GM12873 (cell line): ENCODE data around the gene DCLK2.

ENCODE experiments used
- TF ChIP-seq, protein P1 (sequence below): IDR thresholded peaks from 2 replicates; pipeline ENCODE4 v1.5.1; 2012; ENCODE audit warnings: low read depth, mild to moderate bottlenecking, moderate library complexity, low read length, control low read depth; ENCODE audit not compliant: insufficient read depth; ENCODE audit errors: missing control alignments

Gene DCLK2

DNA sequence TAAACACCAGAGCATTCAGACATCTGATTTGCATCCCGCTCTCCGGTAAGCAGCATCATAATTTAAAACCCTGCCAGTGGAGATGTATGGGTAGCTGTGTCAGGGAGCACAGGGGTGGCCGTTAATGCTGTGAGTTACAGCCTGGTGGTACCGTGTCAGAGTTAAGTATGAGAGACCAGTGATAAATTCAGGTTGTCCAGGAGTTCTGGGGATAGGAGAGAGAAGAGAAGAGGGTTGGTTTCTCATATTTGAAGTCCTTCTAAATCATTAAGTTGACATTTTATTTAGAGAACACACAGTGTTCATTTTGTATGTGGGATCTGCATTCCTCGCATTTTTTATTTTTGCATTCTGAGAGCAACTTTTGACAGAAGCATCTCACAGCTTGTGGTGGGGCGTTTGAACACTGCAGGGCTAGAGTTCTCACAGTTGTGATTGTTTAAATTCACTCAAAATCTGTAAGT, 157.6 kb downstream of the DCLK2 start:
- TF ChIP-seq, protein P1, sequence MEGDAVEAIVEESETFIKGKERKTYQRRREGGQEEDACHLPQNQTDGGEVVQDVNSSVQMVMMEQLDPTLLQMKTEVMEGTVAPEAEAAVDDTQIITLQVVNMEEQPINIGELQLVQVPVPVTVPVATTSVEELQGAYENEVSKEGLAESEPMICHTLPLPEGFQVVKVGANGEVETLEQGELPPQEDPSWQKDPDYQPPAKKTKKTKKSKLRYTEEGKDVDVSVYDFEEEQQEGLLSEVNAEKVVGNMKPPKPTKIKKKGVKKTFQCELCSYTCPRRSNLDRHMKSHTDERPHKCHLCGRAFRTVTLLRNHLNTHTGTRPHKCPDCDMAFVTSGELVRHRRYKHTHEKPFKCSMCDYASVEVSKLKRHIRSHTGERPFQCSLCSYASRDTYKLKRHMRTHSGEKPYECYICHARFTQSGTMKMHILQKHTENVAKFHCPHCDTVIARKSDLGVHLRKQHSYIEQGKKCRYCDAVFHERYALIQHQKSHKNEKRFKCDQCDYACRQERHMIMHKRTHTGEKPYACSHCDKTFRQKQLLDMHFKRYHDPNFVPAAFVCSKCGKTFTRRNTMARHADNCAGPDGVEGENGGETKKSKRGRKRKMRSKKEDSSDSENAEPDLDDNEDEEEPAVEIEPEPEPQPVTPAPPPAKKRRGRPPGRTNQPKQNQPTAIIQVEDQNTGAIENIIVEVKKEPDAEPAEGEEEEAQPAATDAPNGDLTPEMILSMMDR: no peak

DNA sequence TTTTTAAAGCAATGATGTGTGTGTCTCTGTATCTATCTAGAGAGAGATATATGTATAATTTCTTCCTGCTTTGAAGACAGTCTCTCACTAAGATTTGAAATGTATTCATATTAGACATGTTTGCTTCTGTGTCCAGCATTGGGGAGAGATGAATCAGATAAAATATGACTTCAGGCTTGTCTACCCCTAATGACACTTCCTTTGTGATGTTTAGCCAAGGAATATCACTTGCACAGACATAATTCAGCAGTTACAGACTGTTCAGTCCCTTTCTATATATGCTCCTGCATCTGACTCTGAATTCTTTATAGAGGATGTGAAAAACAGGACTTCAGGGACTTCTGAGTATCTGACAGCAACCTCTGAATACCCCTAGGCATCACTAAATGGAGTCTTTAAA, 158.4 kb downstream of the DCLK2 start:
- TF ChIP-seq, protein P1: no peak

DNA sequence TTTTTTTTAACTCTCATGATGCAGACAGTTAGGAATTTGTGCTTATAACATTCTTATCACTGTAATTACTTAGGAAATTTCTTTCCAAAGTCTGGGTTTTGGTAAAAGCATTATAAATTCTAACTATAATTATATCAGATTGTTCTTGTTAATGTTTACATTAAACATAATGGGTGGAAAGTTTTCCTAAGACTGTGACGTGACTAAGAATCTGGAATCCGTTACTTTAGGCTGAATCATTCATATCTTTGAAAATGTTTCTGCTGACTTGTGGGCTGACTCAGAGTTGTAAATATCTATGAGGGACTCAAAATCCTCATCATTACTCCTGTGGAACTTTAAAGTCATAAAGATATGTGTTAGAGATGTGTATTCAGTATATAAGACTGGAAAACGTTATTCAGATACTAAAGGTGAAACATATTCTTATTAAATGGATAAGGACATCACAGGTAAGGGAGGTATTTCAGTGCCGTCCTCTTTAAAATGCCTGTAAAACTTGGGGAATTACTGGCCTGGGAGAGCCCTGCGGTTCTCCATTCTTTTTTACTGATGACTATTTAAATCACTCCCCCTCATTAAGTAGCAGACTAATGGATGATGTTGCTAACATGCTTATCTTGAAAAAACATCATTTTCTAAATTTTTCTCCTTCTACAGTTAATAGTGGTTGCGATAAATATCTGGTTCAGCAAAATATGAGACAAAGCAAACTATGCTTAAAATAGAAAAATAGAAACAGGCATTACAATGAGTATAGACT, 159.0 kb downstream of the DCLK2 start:
- TF ChIP-seq, protein P1: no peak

DNA sequence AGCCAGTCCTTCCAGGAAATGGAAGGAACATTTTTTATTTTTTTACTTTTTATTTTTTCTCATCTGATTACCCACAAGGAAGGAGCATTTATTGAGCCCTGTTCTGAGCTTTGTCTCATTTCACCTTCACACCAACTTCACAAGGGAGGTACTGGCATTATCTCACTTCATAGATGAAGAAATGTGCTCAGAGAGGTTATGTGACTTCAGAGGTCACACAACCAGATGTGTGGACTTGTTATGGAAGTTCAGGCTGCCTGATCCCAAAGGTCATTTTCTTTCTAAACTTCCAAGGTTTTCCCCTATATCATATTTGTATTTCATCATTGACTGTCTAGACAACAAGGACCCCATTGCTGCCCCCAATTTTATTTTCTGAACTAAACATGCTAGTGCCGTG, 160.3 kb downstream of the DCLK2 start:
- TF ChIP-seq, protein P1: no peak

DNA sequence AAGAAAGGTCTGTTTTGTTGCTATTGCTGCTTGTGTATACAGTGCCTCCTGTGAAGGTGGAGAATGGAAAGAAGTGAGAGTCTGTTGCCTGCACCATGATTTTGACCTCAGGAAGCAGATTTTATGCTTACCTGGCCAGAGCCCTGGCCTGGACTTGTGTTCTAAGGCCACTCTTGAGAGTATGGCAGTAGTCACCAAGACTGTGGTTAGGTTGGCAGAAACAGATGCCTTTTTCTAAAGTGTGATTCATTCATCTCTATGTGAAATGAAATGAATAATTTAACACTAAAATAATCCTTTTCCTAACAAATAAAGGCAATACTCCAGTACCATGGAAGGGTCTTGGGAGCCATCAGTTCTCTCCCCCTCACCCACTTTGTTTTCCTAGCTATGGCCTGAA, 161.8 kb downstream of the DCLK2 start:
- TF ChIP-seq, protein P1: no peak

DNA sequence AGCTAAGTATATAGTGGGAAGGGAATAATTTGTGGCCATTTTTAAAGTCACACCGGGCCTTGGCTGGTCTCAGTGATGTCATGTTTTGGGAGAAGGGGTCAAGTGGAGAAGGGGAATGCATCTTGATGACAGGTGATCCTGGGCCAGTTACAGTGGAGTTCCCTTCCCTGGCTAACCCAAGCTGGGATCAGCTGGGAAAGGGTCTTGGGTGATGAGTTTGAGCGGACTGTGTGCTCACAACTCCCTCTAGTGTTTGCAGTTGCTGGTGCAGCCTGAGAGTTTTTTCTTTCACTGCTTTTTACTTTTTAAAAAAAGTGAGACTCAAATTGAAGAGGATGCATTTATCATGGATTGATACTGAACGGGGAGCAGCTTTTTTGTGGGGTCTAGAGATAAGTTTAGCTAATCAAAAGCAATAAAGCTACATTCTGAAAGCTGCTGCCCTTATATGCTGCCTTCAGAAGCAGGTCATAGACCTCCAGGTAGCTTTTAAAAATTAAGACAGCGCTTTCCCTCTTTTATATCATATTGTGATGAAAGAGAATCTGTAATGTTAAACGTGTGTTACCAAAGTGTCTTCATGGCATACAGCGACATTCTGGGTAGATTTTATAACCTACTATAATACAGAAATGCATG, 164.7 kb downstream of the DCLK2 start:
- TF ChIP-seq, protein P1: peak; percentile 90

DNA sequence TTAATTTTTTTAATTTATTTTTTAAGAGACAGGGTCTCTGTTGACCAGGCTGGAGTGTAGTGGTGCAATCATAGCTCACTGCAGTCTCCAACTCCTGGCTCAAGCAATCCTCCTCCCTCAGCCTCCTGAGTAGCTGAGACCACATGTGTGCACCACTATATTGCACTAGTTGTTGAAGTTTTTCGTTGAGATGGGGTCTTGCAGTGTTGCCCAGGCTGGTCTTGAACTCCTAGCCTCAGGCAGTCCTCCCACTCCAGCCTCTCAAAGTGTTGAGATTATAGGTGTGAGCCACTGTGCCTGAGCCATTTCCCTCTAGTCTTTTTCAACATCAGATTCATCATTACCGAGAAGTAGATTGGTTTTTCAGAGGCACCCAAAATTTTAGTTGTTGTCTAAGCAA, 165.7 kb downstream of the DCLK2 start:
- TF ChIP-seq, protein P1: no peak
